ENCODE measurements around the gene PPIL1.

- TF ChIP-seq CTCF (IDR thresholded peaks at IDR 0.05; ENCODE audit: insufficient read depth, low read length, poor library complexity, severe bottlenecking), result no peak
- no peak for TF ChIP-seq EZH2phosphoT487 (conservative IDR thresholded peaks at IDR 0.05; ENCODE audit: low read length)
Measured at GRCh38 chr6:36807750-36808149, 66.9 kb downstream of the PPIL1 start.
